HepG2 (cell line): Measurements from ENCODE around the gene DGKG. TPM values are rescaled to one million over a fixed set of nuclear protein-coding genes. Genes with fewer than 3 reads are reported as not detected.

Experiments used
- EEA1 ChIP-seq: sonication (generic); formaldehyde crosslinking; IDR thresholded peaks from 2 replicates; pipeline ENCODE4 v1.5.1; 2020; ENCODE audit warnings: mild to moderate bottlenecking, missing genetic modification reagents, borderline replicate concordance
- FOXA3 ChIP-seq: IDR thresholded peaks from 2 replicates; pipeline ENCODE4 v1.6.1; 2016; ENCODE audit warnings: missing genetic modification reagents, missing compliant biosample characterization
- HNF1A ChIP-seq, 2 experiments: sonication (generic) in 1 of 2; formaldehyde crosslinking in 1 of 2; IDR thresholded peaks; 2 replicates each; pipeline versions ENCODE4 v1.4.0 to v1.6.1; 2016 to 2020; ENCODE audit warnings: borderline replicate concordance in 1 of 2, low read depth in 1 of 2, mild to moderate bottlenecking in 1 of 2, missing genetic modification reagents in 1 of 2
- IRF9 ChIP-seq: sonication (generic); formaldehyde crosslinking; IDR thresholded peaks from 2 replicates; pipeline ENCODE4 v1.8.0; 2022; ENCODE audit warnings: missing genetic modification reagents, mild to moderate bottlenecking, borderline replicate concordance
- MYPOP ChIP-seq: sonication (generic); formaldehyde crosslinking; IDR thresholded peaks from 2 replicates; pipeline ENCODE4 v1.8.1; 2023; ENCODE audit warnings: mild to moderate bottlenecking, moderate library complexity, missing genetic modification reagents
- U2AF2 ChIP-seq: fragments of 200-400 bp; formaldehyde crosslinking; IDR thresholded peaks from 2 replicates; pipeline ENCODE4 v1.6.1; 2017; ENCODE audit warnings: low read depth, mild to moderate bottlenecking, low read length
- YY1 ChIP-seq: IDR thresholded peaks from 2 replicates; pipeline ENCODE4 v1.6.1; 2011; ENCODE audit warnings: low read length, low read depth, moderate library complexity, mild to moderate bottlenecking; ENCODE audit not compliant: insufficient read depth, insufficient replicate concordance
- ZBTB3 ChIP-seq: sonication (generic); formaldehyde crosslinking; IDR thresholded peaks from 2 replicates; pipeline ENCODE4 v1.4.0; 2020; ENCODE audit warnings: low read depth, mild to moderate bottlenecking, moderate library complexity, missing genetic modification reagents, borderline replicate concordance
- ZNF3 ChIP-seq: IDR thresholded peaks from 2 replicates; pipeline ENCODE4 v1.7.0; 2017; ENCODE audit warnings: inconsistent platforms
- ZNF441 ChIP-seq: sonication (generic); formaldehyde crosslinking; IDR thresholded peaks from 2 replicates; pipeline ENCODE4 v1.7.0; 2021; ENCODE audit warnings: missing genetic modification reagents, borderline replicate concordance
- ZNF577 ChIP-seq: sonication (generic); formaldehyde crosslinking; IDR thresholded peaks from 2 replicates; pipeline ENCODE4 v1.4.0; 2020; ENCODE audit warnings: mild to moderate bottlenecking, low read depth, missing genetic modification reagents, borderline replicate concordance
- ZNF607 ChIP-seq: sonication (generic); formaldehyde crosslinking; IDR thresholded peaks from 2 replicates; pipeline ENCODE4 v1.5.1; 2020; ENCODE audit warnings: missing genetic modification reagents, mild to moderate bottlenecking, borderline replicate concordance
- ZNF615 ChIP-seq: sonication (generic); formaldehyde crosslinking; IDR thresholded peaks from 2 replicates; pipeline ENCODE4 v1.5.0; 2020; ENCODE audit warnings: mild to moderate bottlenecking, missing genetic modification reagents, borderline replicate concordance
- ZNF616 ChIP-seq: sonication (generic); formaldehyde crosslinking; IDR thresholded peaks from 2 replicates; pipeline ENCODE4 v1.5.0; 2020; ENCODE audit warnings: low read depth, mild to moderate bottlenecking, missing genetic modification reagents
- ZNF792 ChIP-seq: IDR thresholded peaks from 2 replicates; pipeline ENCODE4 v1.6.1; 2016
- polyA plus RNA-seq, 8 experiments: library from polyadenylated mRNA; depleted of rRNA in 3 of 8; stranded (reverse) in 7 of 8; unstranded in 1 of 8; fragments of >200 nt; fragmentation: Illumina TruSeq in 4 of 8; extraction: Trizol in 4 of 8; gene quantifications; 2 replicates each; pipeline versions ENCODE4 v1.2.1 to v1.2.3, GENCODE V29; 2011 to 2016; ENCODE audit warnings: low read depth in 4 of 8, missing spikeins in 1 of 8, mixed read lengths in 1 of 8; ENCODE audit not compliant: insufficient read depth in 1 of 8
- total RNA-seq, 5 experiments: library from RNA; depleted of rRNA; stranded (reverse); fragments of >200 nt; fragmentation: Illumina TruSeq; extraction: Trizol; gene quantifications; 2 replicates each; pipeline ENCODE4 v1.2.3, GENCODE V29; 2016; ENCODE audit warnings: low read depth in 1 of 5
- TF ChIP-seq, protein P1 (sequence below): sonication (generic); formaldehyde crosslinking; conservative IDR thresholded peaks from 2 replicates; pipeline ENCODE4 v1.4.0; 2020; ENCODE audit warnings: missing genetic modification reagents
- TF ChIP-seq, protein P2 (sequence below): IDR thresholded peaks from 2 replicates; pipeline ENCODE4 v1.6.1; 2016; ENCODE audit warnings: mild to moderate bottlenecking, missing biosample characterization, missing genetic modification reagents
- TF ChIP-seq, protein P3 (sequence below): sonication (generic); formaldehyde crosslinking; IDR thresholded peaks from 2 replicates; pipeline ENCODE4 v1.8.0; 2023; ENCODE audit warnings: mild to moderate bottlenecking, missing genetic modification reagents

DGKG gene
- total and polyA plus RNA-seq, 2 of the 13 experiments (the other 11 are each of a cell fraction or from before 2014, with no cell fraction given), result 3.8 to 6.2 TPM

- peak; percentile 42; the same call in 1 of the 2 replicates for TF ChIP-seq ZNF792 (CRISPR knock-in tag)
- TF ChIP-seq, protein P1, sequence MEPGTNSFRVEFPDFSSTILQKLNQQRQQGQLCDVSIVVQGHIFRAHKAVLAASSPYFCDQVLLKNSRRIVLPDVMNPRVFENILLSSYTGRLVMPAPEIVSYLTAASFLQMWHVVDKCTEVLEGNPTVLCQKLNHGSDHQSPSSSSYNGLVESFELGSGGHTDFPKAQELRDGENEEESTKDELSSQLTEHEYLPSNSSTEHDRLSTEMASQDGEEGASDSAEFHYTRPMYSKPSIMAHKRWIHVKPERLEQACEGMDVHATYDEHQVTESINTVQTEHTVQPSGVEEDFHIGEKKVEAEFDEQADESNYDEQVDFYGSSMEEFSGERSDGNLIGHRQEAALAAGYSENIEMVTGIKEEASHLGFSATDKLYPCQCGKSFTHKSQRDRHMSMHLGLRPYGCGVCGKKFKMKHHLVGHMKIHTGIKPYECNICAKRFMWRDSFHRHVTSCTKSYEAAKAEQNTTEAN (CRISPR knock-in tag), result peak; percentile 82
- TF ChIP-seq, protein P2, sequence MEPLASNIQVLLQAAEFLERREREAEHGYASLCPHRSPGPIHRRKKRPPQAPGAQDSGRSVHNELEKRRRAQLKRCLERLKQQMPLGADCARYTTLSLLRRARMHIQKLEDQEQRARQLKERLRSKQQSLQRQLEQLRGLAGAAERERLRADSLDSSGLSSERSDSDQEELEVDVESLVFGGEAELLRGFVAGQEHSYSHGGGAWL (CRISPR knock-in tag), result no peak
- TF ChIP-seq ZNF441, result no peak
- TF ChIP-seq, protein P3, sequence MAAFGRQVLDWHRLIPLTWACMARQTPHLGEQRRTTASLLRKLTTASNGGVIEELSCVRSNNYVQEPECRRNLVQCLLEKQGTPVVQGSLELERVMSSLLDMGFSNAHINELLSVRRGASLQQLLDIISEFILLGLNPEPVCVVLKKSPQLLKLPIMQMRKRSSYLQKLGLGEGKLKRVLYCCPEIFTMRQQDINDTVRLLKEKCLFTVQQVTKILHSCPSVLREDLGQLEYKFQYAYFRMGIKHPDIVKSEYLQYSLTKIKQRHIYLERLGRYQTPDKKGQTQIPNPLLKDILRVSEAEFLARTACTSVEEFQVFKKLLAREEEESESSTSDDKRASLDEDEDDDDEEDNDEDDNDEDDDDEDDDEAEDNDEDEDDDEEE (CRISPR knock-in tag), result no peak
- no peak for TF ChIP-seq ZNF616
- no peak for TF ChIP-seq ZNF3
- TF ChIP-seq U2AF2, result no peak
- no peak for TF ChIP-seq ZNF607 (CRISPR knock-in tag)
- peak; percentile 85 for TF ChIP-seq HNF1A (IDR thresholded peaks at IDR 0.05; ENCODE audit: low read depth)
- TF ChIP-seq HNF1A (CRISPR knock-in tag; IDR thresholded peaks at IDR 0.05; ENCODE audit: borderline replicate concordance), result peak; percentile 96; the same call in 1 of the 2 replicates
- peak; percentile 64; the same call in 1 of the 2 replicates for TF ChIP-seq MYPOP (CRISPR knock-in tag)
- TF ChIP-seq EEA1 (CRISPR knock-in tag), result no peak
- 0 out of 2 replicates have a peak, but pooled peaks have one; percentile 38 for TF ChIP-seq ZBTB3
- no peak for TF ChIP-seq YY1
- TF ChIP-seq FOXA3, result peak; percentile 64
- TF ChIP-seq ZNF615, result peak; percentile 68; the same call in 1 of the 2 replicates
- TF ChIP-seq IRF9, result no peak
- no peak for TF ChIP-seq ZNF577 (CRISPR knock-in tag)
Observed at GRCh38 chr3:186097663-186098451, 264.2 kb downstream of the DGKG start (continued).
